H1 (cell line): ENCODE measurements around the gene DCXR. TPM values are rescaled to one million over a fixed set of nuclear protein-coding genes. Genes with fewer than 3 reads are reported as not detected.

ENCODE experiments used
- CTCF ChIA-PET: fragments of 300-600 bp; sonication (Branson Sonifier 250); formaldehyde crosslinking; loops from one replicate; lab custom pipeline; 2021; ENCODE audit not compliant: partially characterized antibody; lab: Charles Lee
- POLR2A ChIA-PET: fragments of 300-600 bp; sonication (Branson Sonifier 250); formaldehyde crosslinking; loops from one replicate; lab custom pipeline; 2021; ENCODE audit warnings: inconsistent platforms; ENCODE audit not compliant: partially characterized antibody; lab: Charles Lee
- DNase-seq, 2 experiments: peaks; one replicate each; pipeline versions ENCODE4 v3.0.0 to v3.0.0-alpha.2; 2010 to 2022; ENCODE audit warnings: low spot score in 2 of 2, low read depth in 1 of 2, mixed read lengths in 1 of 2
- FAIRE-seq: peaks from 2 replicates; lab custom pipeline; 2011; peaks lifted over from hg19 to GRCh38; lab: Jason Lieb, UNC
- H2AFZ ChIP-seq: 2 replicates; pipeline ENCODE4 v1.8.1; 2012; ENCODE audit warnings: low read length, inconsistent platforms
- H2AK5ac ChIP-seq: 2 replicates; pipeline ENCODE4 v1.6.1; 2013; ENCODE audit warnings: low read depth, low read length
- H2BK120ac ChIP-seq: replicated peaks from 2 replicates; pipeline ENCODE3; 2013; ENCODE audit warnings: low read depth, low read length, inconsistent platforms
- H2BK12ac ChIP-seq: 2 replicates; pipeline ENCODE4 v1.6.1; 2013; ENCODE audit warnings: low read depth, low read length
- H2BK15ac ChIP-seq: 2 replicates; pipeline ENCODE4 v1.6.1; 2013; ENCODE audit warnings: low read length
- H2BK20ac ChIP-seq: 2 replicates; pipeline ENCODE4 v1.6.1; 2013; ENCODE audit warnings: low read length
- H2BK5ac ChIP-seq: 2 replicates; pipeline ENCODE4 v1.6.1; 2013; ENCODE audit warnings: low read depth, low read length
- H3K14ac ChIP-seq: 2 replicates; pipeline ENCODE4 v1.6.1; 2013; ENCODE audit warnings: inconsistent platforms; ENCODE audit not compliant: insufficient read length
- H3K18ac ChIP-seq: 2 replicates; pipeline ENCODE4 v1.6.1; 2013; ENCODE audit warnings: low read length; ENCODE audit errors: extremely low read depth
- H3K23ac ChIP-seq: 2 replicates; pipeline ENCODE4 v1.6.1; 2013; ENCODE audit warnings: inconsistent platforms; ENCODE audit not compliant: insufficient read length
- H3K23me2 ChIP-seq: 2 replicates; pipeline ENCODE4 v1.6.1; 2013; ENCODE audit warnings: low read depth, low read length
- H3K27ac ChIP-seq: 2 replicates; pipeline ENCODE4 v1.6.1; 2011; ENCODE audit warnings: low read depth, low read length, inconsistent platforms
- H3K27me3 ChIP-seq, 4 experiments: replicated peaks in 1 of 4; 1 replicate in 1 of 4; 2 replicates in 3 of 4; pipeline versions ENCODE4 v1.6.1 to v1.8.1; 2011 to 2013; ENCODE audit warnings: low read length in 3 of 4, mild to moderate bottlenecking in 3 of 4, inconsistent platforms in 2 of 4, mixed read lengths in 2 of 4, moderate library complexity in 1 of 4; ENCODE audit not compliant: control insufficient read depth in 3 of 4, insufficient read depth in 3 of 4; ENCODE audit errors: extremely low read depth in 1 of 4
- H3K36me3 ChIP-seq, 4 experiments: 2 replicates each; pipeline versions ENCODE4 v1.6.1 to v1.8.1; 2011 to 2013; ENCODE audit warnings: mild to moderate bottlenecking in 4 of 4, low read length in 3 of 4, moderate library complexity in 2 of 4, control low read depth in 1 of 4, inconsistent platforms in 1 of 4; ENCODE audit not compliant: insufficient read depth in 4 of 4, control insufficient read depth in 2 of 4
- H3K4ac ChIP-seq: replicated peaks from 2 replicates; pipeline ENCODE3; 2013; ENCODE audit warnings: low read length, low read depth, mixed read lengths, inconsistent platforms; ENCODE audit not compliant: insufficient read length
- H3K4me1 ChIP-seq, 4 experiments: replicated peaks in 1 of 4; 1 replicate in 1 of 4; 2 replicates in 3 of 4; pipeline versions ENCODE4 v1.6.1 to v1.8.1; 2011 to 2013; ENCODE audit warnings: low read length in 3 of 4, inconsistent platforms in 2 of 4, mixed read lengths in 1 of 4; ENCODE audit not compliant: insufficient read depth in 4 of 4, control insufficient read depth in 3 of 4
- H3K4me2 ChIP-seq, 2 experiments: 2 replicates each; pipeline versions ENCODE4 v1.6.1 to v1.8.1; 2011 to 2013; ENCODE audit warnings: low read depth in 2 of 2, low read length in 2 of 2, control low read depth in 1 of 2, inconsistent platforms in 1 of 2, mild to moderate bottlenecking in 1 of 2; ENCODE audit not compliant: insufficient read depth in 1 of 2
- H3K4me3 ChIP-seq, 4 experiments: fragments of 200-600, 300-600 bp in 1 of 4; sonication (generic), shearing (Covaris generic), sonication (Bioruptor Twin) in 1 of 4; 2 replicates each; pipeline versions ENCODE4 v1.5.1 to v1.8.1; 2011 to 2016; ENCODE audit warnings: low read length in 4 of 4, low read depth in 3 of 4, control low read depth in 2 of 4, inconsistent platforms in 2 of 4, mild to moderate bottlenecking in 2 of 4, mixed read lengths in 1 of 4, moderate library complexity in 1 of 4; ENCODE audit not compliant: insufficient read depth in 2 of 4; ENCODE audit errors: extremely low read depth in 1 of 4
- H3K56ac ChIP-seq: replicated peaks from 2 replicates; pipeline ENCODE3; 2013; ENCODE audit warnings: low read depth, mild to moderate bottlenecking, mixed read lengths, low read length, inconsistent platforms; ENCODE audit not compliant: insufficient read length
- H3K79me1 ChIP-seq: 2 replicates; pipeline ENCODE4 v1.6.1; 2013; ENCODE audit warnings: low read depth, low read length, control low read depth
- H3K79me2 ChIP-seq, 2 experiments: 2 replicates each; pipeline versions ENCODE4 v1.6.1 to v1.8.1; 2012 to 2013; ENCODE audit warnings: low read length in 2 of 2, mild to moderate bottlenecking in 2 of 2, inconsistent platforms in 1 of 2; ENCODE audit not compliant: insufficient read depth in 2 of 2, control insufficient read depth in 1 of 2
- H3K9ac ChIP-seq, 4 experiments: replicated peaks in 1 of 4; 1 replicate in 1 of 4; 2 replicates in 3 of 4; pipeline versions ENCODE4 v1.6.1 to v1.8.1; 2011 to 2013; ENCODE audit warnings: low read depth in 3 of 4, low read length in 3 of 4, control low read depth in 2 of 4, mild to moderate bottlenecking in 2 of 4, moderate library complexity in 2 of 4, inconsistent platforms in 1 of 4; ENCODE audit errors: extremely low read depth in 1 of 4
- H3K9me3 ChIP-seq, 2 experiments: 2 replicates each; pipeline versions ENCODE4 v1.6.1 to v1.8.1; 2012 to 2013; ENCODE audit warnings: mild to moderate bottlenecking in 2 of 2, moderate library complexity in 2 of 2, control low read depth in 1 of 2, inconsistent platforms in 1 of 2, low read depth in 1 of 2, low read length in 1 of 2, mixed read lengths in 1 of 2; ENCODE audit not compliant: insufficient read depth in 2 of 2
- H4K20me1 ChIP-seq, 2 experiments: replicated peaks in 1 of 2; 2 replicates each; pipeline versions ENCODE3 to v1.8.1; 2011 to 2013; ENCODE audit warnings: inconsistent platforms in 2 of 2, low read length in 2 of 2, mild to moderate bottlenecking in 1 of 2; ENCODE audit not compliant: insufficient read depth in 2 of 2, control insufficient read depth in 1 of 2
- H4K5ac ChIP-seq: 2 replicates; pipeline ENCODE4 v1.6.1; 2013; ENCODE audit warnings: low read length, low read depth, mixed read lengths, inconsistent platforms; ENCODE audit not compliant: insufficient read length
- H4K8ac ChIP-seq: 2 replicates; pipeline ENCODE4 v1.8.0; 2013; ENCODE audit warnings: mild to moderate bottlenecking, moderate library complexity, low read length, inconsistent platforms; ENCODE audit not compliant: insufficient read depth; ENCODE audit errors: extremely low read depth
- H4K91ac ChIP-seq: replicated peaks from 2 replicates; pipeline ENCODE3; 2013; ENCODE audit warnings: low read length, mixed read lengths, inconsistent platforms; ENCODE audit not compliant: insufficient read length
- BACH1 ChIP-seq: IDR thresholded peaks from 2 replicates; pipeline ENCODE4 v1.6.1; 2012; ENCODE audit warnings: low read length, improper control_type of control experiment
- CEBPB ChIP-seq: IDR thresholded peaks from 2 replicates; pipeline ENCODE4 v1.6.1; 2012; ENCODE audit warnings: low read depth, low read length
- CHD2 ChIP-seq: IDR thresholded peaks from 2 replicates; pipeline ENCODE4 v1.6.1; 2012; ENCODE audit warnings: low read length, improper control_type of control experiment
- EGR1 ChIP-seq: IDR thresholded peaks from 2 replicates; pipeline ENCODE4 v1.6.1; 2011; ENCODE audit warnings: low read depth, low read length, borderline replicate concordance
- EP300 ChIP-seq, 2 experiments: IDR thresholded peaks; 1 replicate in 1 of 2; 2 replicates in 1 of 2; pipeline ENCODE4 v1.6.1; 2011 to 2012; ENCODE audit warnings: low read depth in 2 of 2, low read length in 2 of 2, mild to moderate bottlenecking in 2 of 2, borderline replicate concordance in 1 of 2, inconsistent platforms in 1 of 2, moderate library complexity in 1 of 2
- FOSL1 ChIP-seq: IDR thresholded peaks from 2 replicates; pipeline ENCODE4 v1.6.1; 2011; ENCODE audit warnings: mild to moderate bottlenecking, low read depth, low read length, moderate library complexity; ENCODE audit not compliant: insufficient read depth
- WGBS, 2 experiments: shearing (Covaris generic) in 1 of 2; methylation state at CpG; one replicate each; pipeline versions ENCODE4 v1.1.6 to v1.1.7; 2013 to 2015; ENCODE audit warnings: low lambda C conversion rate in 2 of 2, mixed read lengths in 2 of 2, inconsistent platforms in 1 of 2, low coverage in 1 of 2, missing lambda C conversion rate in 1 of 2; ENCODE audit not compliant: insufficient replicate concordance in 2 of 2, insufficient coverage in 1 of 2, insufficient read length in 1 of 2; ENCODE audit errors: extremely low coverage in 1 of 2, missing lambda C conversion rate in 1 of 2; 5-methylcytosine and 5-hydroxymethylcytosine counted together
- polyA plus RNA-seq, 7 experiments: library from polyadenylated mRNA; depleted of rRNA in 3 of 7; stranded (reverse) in 5 of 7; unstranded in 2 of 7; fragments of >200 nt in 5 of 7; fragments of 200-250 nt in 2 of 7; gene quantifications; 1 replicate in 5 of 7; 2 replicates in 1 of 7; 4 replicates in 1 of 7; pipeline versions ENCODE4 v1.2.1 to v1.2.3, GENCODE V29; 2011 to 2013; ENCODE audit warnings: missing spikeins in 2 of 7, mixed read lengths in 2 of 7
- total RNA-seq: library from RNA; stranded (reverse); fragmentation: NEBNext Ultra II Directional; extraction: Animal tissue kit (Norgen Biotek cat#: 25700); gene quantifications from 2 replicates; pipeline ENCODE4 v1.2.1, GENCODE V29; 2021
- TF ChIP-seq, protein P1 (sequence below): IDR thresholded peaks from 2 replicates; pipeline ENCODE4 v1.6.1; 2012; ENCODE audit warnings: inconsistent platforms
- TF ChIP-seq, protein P2 (sequence below): IDR thresholded peaks from 2 replicates; pipeline ENCODE4 v1.6.1; 2011; ENCODE audit warnings: low read length, improper control_type of control experiment

The DCXR gene
- total and polyA plus RNA-seq, 2 of the 8 experiments (the other 6 are each of a cell fraction or from before 2014, with no cell fraction given): 96.3 to 212 TPM

DNA sequence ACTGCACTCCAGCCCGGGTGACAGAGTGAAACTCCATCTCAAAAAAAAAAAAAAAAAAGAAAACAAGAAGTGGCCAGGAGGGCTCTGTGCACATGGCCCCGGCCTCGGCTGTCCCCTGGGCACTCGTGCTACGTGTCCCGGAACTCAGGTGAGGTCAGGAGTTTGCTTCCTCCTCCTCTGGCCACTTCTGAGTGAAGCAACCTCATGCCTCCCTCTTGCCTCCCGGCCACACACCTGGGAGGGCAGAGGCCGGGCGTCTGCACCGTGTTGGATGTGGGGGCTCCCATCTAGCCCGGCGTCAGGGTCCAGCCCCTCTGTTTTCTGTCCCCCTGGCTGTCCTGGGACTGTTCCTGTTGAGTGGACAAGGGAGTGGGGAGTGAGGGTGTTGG, 37.9 kb downstream of the DCXR start:
- H2BK15ac ChIP-seq: no peak overlapping the region
- H3K4ac ChIP-seq: no peak overlapping the region
- H4K8ac ChIP-seq: no peak overlapping the region
- no peak overlapping the region for H2BK20ac ChIP-seq
- no peak overlapping the region for H3K9ac ChIP-seq
- H3K4me3 ChIP-seq: no peak overlapping the region
- H3K23ac ChIP-seq: no peak overlapping the region
- H3K4me1 ChIP-seq: no peaks in the 10 kb centered on the region
- POLR2A ChIA-PET: no interaction called here
- peaks cover 3% of the 10 kb centered on the region; the same call in 1 of the 2 replicates for H3K79me1 ChIP-seq
- H2BK12ac ChIP-seq: no peak overlapping the region
- H3K27me3 ChIP-seq: no peaks in the 10 kb centered on the region
- no peak overlapping the region for H3K4me2 ChIP-seq
- no peaks in the 10 kb centered on the region for H3K79me2 ChIP-seq
- H3K56ac ChIP-seq: no peak overlapping the region
- no peak for FAIRE-seq
- H2BK5ac ChIP-seq: no peak overlapping the region
- no peak overlapping the region for H3K14ac ChIP-seq
- DNase-seq: no peak
- 96% methylated on average over 10 of the region's 12 CpGs; no CpG with 5 or more reads in 1 of the 2 experiments for WGBS, 2 experiments
- H3K36me3 ChIP-seq: no peaks in the 10 kb centered on the region
- H4K5ac ChIP-seq: no peak overlapping the region
- no peak overlapping the region for H2AK5ac ChIP-seq
- H3K18ac ChIP-seq: no peak overlapping the region
- no peak overlapping the region for H2AFZ ChIP-seq
- CTCF ChIA-PET: no interaction called here
- no peak overlapping the region for H4K91ac ChIP-seq
- no peak overlapping the region for H3K27ac ChIP-seq
- no peaks in the 10 kb centered on the region for H3K23me2 ChIP-seq
- H3K9me3 ChIP-seq: no peaks in the 10 kb centered on the region
- H4K20me1 ChIP-seq: peaks cover 0 to 4% of the 10 kb centered on the region in 2 experiments
- H2BK120ac ChIP-seq: no peak overlapping the region
- no peak for TF ChIP-seq CEBPB
- TF ChIP-seq EP300 (IDR thresholded peaks at IDR 0.05; ENCODE audit: borderline replicate concordance in 1 of 2, low read depth in 2 of 2, low read length in 2 of 2): no peak
- TF ChIP-seq CHD2: no peak
- TF ChIP-seq, protein P1, sequence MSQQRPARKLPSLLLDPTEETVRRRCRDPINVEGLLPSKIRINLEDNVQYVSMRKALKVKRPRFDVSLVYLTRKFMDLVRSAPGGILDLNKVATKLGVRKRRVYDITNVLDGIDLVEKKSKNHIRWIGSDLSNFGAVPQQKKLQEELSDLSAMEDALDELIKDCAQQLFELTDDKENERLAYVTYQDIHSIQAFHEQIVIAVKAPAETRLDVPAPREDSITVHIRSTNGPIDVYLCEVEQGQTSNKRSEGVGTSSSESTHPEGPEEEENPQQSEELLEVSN: no peak
- no peak for TF ChIP-seq FOSL1
- no peak for TF ChIP-seq BACH1
- TF ChIP-seq, protein P2, sequence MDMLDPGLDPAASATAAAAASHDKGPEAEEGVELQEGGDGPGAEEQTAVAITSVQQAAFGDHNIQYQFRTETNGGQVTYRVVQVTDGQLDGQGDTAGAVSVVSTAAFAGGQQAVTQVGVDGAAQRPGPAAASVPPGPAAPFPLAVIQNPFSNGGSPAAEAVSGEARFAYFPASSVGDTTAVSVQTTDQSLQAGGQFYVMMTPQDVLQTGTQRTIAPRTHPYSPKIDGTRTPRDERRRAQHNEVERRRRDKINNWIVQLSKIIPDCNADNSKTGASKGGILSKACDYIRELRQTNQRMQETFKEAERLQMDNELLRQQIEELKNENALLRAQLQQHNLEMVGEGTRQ: no peak
- no peak for TF ChIP-seq EGR1
